Stimulated activated CD8-positive, alpha-beta memory T cell treated with anti-CD3 and anti-CD28 coated beads, Interleukin-7, amount 100 ng/mL, for 1 hour (primary cell): ENCODE data around the gene TASOR2.

Experiments used
- DNase-seq, 2 donors: peaks; one replicate each; pipeline ENCODE4 v3.0.0-alpha.2; 2020; ENCODE audit warnings: low read depth in 2 of 2

Gene TASOR2

DNA sequence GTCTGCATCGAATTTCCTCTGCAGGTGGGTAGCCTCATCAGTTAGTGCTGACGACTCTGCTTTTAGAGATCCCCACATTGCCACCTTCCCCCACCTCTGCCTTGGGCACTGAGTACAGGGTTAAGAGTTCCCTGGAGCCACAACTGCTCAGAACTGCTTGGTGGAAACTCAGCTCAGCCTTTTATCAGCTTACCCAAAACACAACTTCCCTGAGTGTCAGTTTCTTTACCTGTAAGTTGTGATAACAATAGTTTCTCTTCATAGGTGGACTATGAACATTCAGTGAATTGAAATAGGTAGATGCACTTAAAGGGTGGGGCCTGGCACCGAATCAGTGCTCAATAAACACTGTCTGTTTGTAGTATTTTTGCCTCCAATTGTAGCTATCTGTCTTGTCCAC, 29.5 kb upstream of the TASOR2 start:
- no peak for DNase-seq

GRCh38 chr10:5656737-5657579, 27.7 kb upstream of the TASOR2 start:
- no peak for DNase-seq

DNA sequence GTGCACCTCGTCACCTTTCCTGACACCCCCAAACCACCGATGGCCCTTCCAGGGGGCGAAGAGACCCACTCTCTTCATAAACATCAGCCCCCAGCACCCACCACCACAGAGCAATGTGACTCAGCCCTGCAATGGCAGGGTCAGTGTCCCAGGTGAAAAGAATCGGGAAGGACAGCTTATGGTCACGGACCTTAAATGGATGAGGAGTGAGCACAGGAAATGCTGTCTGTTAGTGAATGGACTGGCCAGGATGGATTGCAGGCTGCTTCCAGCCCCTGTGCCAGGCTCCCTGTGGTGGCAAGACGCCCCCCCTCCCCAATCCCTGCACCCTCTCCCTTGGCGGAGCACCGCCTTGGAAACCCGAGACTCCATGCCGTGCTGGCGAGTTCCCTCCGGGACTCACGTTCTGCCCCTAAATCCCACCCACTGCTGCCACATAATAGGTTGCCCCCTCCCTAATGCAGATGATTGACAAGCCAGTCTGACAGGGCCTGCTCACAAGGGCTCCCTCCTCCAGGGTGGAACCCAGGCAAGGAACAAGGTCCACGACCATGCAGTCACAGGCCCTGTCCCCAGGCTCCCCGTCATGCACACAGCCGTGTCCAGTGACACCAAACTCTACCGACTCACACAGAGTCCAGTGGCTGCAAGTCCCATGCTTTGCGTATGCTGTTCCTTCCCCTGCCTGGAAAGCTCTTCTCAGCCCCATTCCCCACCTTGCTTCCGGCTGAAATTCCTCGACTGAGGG, 25.6 kb upstream of the TASOR2 start:
- no peak for DNase-seq

DNA sequence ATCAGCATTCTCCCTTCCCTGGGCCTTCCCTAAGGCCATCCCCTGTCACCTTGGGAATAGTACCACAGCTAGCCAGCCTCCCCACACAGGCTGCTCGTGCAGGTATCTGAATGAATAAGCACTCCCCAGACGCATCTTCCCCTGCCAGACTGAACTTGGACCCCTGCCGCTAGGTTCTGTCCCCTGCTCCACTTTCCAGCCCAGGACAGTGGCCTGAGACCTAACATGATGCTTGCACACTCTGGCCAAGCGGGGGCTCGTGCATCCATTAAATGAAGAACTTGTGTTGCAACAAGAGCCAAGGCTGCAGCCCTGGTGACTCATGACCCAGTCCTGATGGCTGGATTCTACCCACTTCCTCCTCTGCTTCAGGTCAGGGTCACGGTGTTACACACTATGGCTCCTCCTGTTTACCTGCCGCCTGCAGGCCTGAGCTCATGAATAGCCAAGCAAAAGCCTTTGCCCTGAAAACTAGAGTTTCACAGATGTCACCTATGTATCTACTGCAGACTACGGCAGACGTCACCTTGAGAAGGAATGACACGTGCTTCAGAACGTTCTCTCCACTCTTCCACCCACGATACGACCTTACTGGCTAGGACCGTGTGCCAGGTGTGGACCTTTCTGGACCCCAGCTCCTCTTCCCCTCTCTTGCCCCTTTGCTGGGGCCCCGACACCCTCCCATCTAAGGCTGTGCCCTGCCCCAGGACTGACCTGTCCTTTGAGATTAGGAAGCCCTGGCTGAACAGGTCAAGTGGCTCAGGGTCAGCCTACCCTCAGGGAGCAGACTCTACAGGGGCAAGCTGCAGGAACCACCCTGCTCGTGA, 24.7 kb upstream of the TASOR2 start:
- no peak for DNase-seq

- DNase-seq = no peak
Measured at GRCh38 chr10:5661043-5661442, 23.6 kb upstream of the TASOR2 start.

GRCh38 chr10:5662708-5663579, 21.7 kb upstream of the TASOR2 start:
- no peak for DNase-seq

- no peak for DNase-seq
Measured at GRCh38 chr10:5663692-5664427, 20.8 kb upstream of the TASOR2 start.

GRCh38 chr10:5665373-5666007, 19.1 kb upstream of the TASOR2 start:
- DNase-seq = no peak

GRCh38 chr10:5666008-5666840, 18.4 kb upstream of the TASOR2 start, which contains the start of gene ASB13:
TSS of gene ASB13 (minus strand) at chr10:5666595. CDS start at chr10:5666551, 44 bp downstream.
- DNase-seq = no peak

DNA sequence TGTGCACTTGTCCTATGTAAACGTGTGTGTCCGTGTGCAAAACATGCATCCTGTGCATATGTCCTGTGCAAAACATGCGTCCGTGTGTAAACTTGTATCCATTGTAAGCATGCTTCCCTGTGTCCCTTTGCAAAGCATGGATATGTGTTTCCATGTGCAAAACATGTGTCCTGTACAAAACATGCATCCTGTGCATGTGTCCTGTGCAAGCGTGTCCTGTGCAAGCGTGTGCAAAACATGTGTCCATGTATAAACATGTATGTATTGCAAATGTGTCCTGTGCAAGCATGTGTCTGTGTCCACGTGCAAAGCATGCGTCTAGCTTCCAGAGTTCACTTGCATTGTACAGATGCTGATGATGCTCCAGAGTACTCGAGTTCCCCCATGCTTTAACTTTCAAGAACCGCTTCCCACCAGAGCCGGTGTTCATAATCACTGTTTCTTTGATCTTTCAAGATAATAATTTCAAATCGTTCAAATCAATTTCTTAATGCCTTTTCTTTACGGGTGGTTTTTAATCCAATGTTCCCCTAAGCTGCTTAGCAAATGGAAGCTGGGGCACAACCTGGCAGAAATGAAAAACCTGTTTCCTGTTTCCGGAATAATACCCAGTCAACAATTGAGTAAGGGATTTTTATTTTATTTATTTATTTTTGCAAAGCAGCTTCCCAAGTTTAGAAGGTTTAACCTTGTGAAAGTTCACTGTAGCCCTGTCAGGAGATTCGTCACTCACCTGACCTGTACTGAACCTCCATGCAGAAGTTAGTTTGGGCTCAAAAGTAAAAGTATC, 17.6 kb upstream of the TASOR2 start:
- no peak for DNase-seq

DNA sequence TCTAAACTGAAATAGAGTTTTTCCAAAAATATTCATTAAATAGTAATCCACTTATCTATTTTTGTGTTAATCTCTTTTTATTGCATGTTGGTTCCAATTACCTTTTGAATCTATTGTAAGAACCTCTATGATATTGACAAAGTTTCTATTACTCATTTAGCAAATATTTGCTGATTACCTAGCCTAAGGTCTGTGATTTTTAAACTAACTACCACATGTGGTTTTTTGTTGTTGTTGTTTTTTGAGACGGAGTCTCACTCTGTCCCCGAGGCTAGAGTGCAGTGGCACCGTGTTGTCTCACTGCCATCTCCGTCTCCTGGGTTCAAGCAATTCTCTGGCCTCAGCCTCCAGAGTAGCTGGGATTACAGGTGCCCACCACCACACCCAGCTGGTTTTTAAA, 16.2 kb upstream of the TASOR2 start:
- no peak for DNase-seq

- no peak for DNase-seq
Measured at GRCh38 chr10:5669604-5670003, 15.0 kb upstream of the TASOR2 start.

DNA sequence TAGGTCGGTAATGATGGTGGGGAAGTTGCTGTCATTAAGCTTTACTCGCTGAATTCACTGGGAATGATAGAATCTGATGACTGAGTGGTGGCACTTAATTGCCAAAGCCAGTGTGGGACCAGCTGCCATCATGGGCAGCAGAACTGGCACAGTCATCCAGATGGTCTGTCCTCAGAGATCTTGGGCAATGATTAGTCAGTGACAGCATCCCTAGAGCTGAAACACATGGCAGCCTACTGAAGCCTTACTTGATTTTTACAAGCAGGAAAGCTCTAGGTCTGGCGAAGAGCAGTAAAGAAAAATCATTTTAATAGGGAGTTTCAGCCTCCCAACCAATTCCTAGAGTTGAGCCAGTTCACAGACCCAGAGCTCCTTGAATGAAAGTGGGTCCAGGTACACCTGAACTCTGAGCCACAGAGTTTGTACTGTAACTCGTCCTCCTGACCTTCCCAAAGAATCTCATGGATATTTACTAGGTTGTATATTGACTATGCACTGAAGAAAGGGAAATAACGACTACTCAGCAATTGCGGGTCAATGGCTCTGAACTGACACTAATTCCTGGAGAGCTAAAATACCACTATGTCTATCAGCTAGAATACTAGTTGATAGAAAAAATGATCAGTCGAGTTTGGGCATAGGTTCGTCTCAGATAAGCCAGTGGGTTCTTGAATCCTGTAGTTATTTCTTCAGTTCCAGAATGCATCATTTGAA, 13.8 kb upstream of the TASOR2 start:
- no peak for DNase-seq

DNA sequence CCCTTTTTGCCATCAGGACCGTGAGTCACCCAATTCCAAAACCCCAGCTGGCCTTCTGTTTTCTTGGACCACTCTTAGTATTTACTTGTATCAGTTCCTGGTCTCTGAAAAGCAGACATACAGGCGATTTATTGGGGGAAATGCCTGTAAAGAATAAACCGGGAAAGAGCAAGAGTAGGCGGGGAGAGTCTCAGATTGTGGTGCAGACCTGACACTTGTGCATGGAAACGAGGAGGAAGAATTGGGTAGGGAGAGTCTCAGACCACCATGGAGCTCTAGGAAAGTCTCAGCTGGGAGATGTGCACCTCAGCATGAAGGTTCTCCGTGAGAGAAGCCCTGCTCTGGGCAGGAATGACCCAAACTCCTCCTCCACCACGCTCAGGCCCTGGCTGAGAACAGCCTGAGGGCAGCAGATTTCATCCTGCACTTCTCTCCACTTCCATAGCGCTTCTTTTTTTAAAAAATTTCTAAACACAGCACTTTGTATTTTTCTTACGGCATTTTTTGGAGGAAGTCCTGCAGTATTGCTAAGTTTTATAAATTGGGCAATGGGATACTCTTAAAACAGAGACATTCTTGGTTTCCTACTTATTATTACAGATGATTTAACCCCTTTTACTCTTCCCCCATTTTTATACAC, 6.1 kb upstream of the TASOR2 start:
- no peak for DNase-seq

GRCh38 chr10:5679037-5679435, 5.6 kb upstream of the TASOR2 start:
- no peak for DNase-seq

GRCh38 chr10:5679606-5680005, 5.0 kb upstream of the TASOR2 start:
- no peak for DNase-seq

GRCh38 chr10:5681930-5682329, 2.7 kb upstream of the TASOR2 start:
- no peak for DNase-seq
